Measurements from ENCODE around the gene SRRT. TPM values are rescaled to one million over a fixed set of nuclear protein-coding genes. Genes with fewer than 3 reads are reported as not detected.
"Not testable (repeated sequence)": the region's sequence is repeated elsewhere in the genome, so short reads cannot be mapped to it uniquely, and the experiment has no call there.

SRRT gene
- total and polyA plus RNA-seq, 2 donors (not counting 3 experiments of a cell fraction or from before 2014, with no cell fraction given): 58.6 to 199 TPM

GRCh38 chr7:100854146-100854895 is 20.6 kb upstream of the SRRT start:
- no peak for DNase-seq (ENCODE audit: low read depth, low spot score)
- TF ChIP-seq MAX (IDR thresholded peaks at IDR 0.05; ENCODE audit: insufficient read depth, insufficient read length) (no peak), GATA2 (IDR thresholded peaks at IDR 0.05; ENCODE audit: insufficient read depth, insufficient read length, low read depth, low read length) (no peak), CTCF (IDR thresholded peaks at IDR 0.05; ENCODE audit: extremely low read depth in 1 of 2, insufficient read depth in 1 of 2, low read depth in 1 of 2, low read length in 2 of 2) (no peak), EZH2 (IDR thresholded peaks at IDR 0.05; ENCODE audit: borderline replicate concordance, low read depth, low read length, severe bottlenecking) (no peak), JUN (IDR thresholded peaks at IDR 0.05; ENCODE audit: borderline replicate concordance, insufficient read depth, insufficient read length, low read depth) (no peak), POLR2AphosphoS5 (IDR thresholded peaks at IDR 0.05; ENCODE audit: insufficient read depth, low read depth, low read length) (no peak), POLR2A (IDR thresholded peaks at IDR 0.05; ENCODE audit: low read depth, low read length) (no peak), MYC (IDR thresholded peaks at IDR 0.05; ENCODE audit: low read depth, low read length) (no peak), FOS (IDR thresholded peaks at IDR 0.05; ENCODE audit: borderline replicate concordance, insufficient read depth, low read length) (no peak)
- H3K27ac ChIP-seq (ENCODE audit: insufficient read depth, low read depth, low read length): no peak overlapping the region
- H4K20me1 ChIP-seq (replicated peaks; ENCODE audit: control insufficient read depth, extremely low read depth, insufficient read depth, low read length): no peaks in the 10 kb centered on the region
- H3K9me3 ChIP-seq (replicated peaks; ENCODE audit: control insufficient read depth, insufficient read depth, low read length): no peaks in the 10 kb centered on the region
- BruUV-seq (replicated peaks): no TSS peak
- H3K9ac ChIP-seq (replicated peaks; ENCODE audit: extremely low read depth, insufficient read depth, low read length): no peak overlapping the region
- intact Hi-C loops (cut with micrococcal nuclease): no loop called here
- CTCF ChIA-PET: interaction anchor here (4.6 to 6.4 kb wide), 2 partner anchors 18 to 26 kb away, joined by 37 to 130 read pairs; partner anchors contain the start of gene EPHB4
- no peak overlapping the region for H3K4me3 ChIP-seq (replicated peaks in 1 of 3; ENCODE audit: insufficient read depth in 1 of 3, low read depth in 1 of 3, low read length in 3 of 3)
- POLR2A ChIA-PET: interaction anchor here (0.7 kb wide), 1 partner anchor 68 kb away, joined by 3 read pairs; no protein-coding TSS in a partner anchor
- no peak for FAIRE-seq
- no peaks in the 10 kb centered on the region for H3K9me1 ChIP-seq (replicated peaks; ENCODE audit: control insufficient read depth, extremely low read depth, insufficient read depth, low read length)
- peaks cover 0 to 4% of the 10 kb centered on the region in 2 experiments for H3K36me3 ChIP-seq (ENCODE audit: control insufficient read depth in 2 of 2, extremely low read depth in 1 of 2, insufficient read depth in 2 of 2, low read length in 2 of 2)
- dilution Hi-C loops (cut with MboI; ENCODE audit: extremely low pct_ligation_motif_present, low sequenced_read_pairs): no loop called here
- H2AFZ ChIP-seq (ENCODE audit: low read depth, low read length): no peak overlapping the region
- H3K4me2 ChIP-seq (ENCODE audit: insufficient read depth, low read length): no peak overlapping the region
- no peaks in the 10 kb centered on the region for H3K27me3 ChIP-seq (ENCODE audit: control insufficient read depth in 2 of 2, insufficient read depth in 2 of 2, low read length in 2 of 2)
- H3K79me2 ChIP-seq (ENCODE audit: control insufficient read depth, insufficient read depth, low read length): peaks cover 6% of the 10 kb centered on the region
- H3K4me1 ChIP-seq (ENCODE audit: control insufficient read depth, extremely low read depth, insufficient read depth, low read length): peaks cover 14% of the 10 kb centered on the region

GRCh38 chr7:100854899-100855298 is 20.0 kb upstream of the SRRT start:
- intact Hi-C loops (cut with micrococcal nuclease); POLR2A ChIA-PET: not testable (repeated sequence)

More at GRCh38 chr7:100854899-100855298, 20.0 kb upstream of the SRRT start:
- H3K9ac ChIP-seq (replicated peaks; ENCODE audit: extremely low read depth, insufficient read depth, low read length); H3K79me2 ChIP-seq (ENCODE audit: control insufficient read depth, insufficient read depth, low read length); H3K36me3 ChIP-seq (ENCODE audit: control insufficient read depth in 2 of 2, extremely low read depth in 1 of 2, insufficient read depth in 2 of 2, low read length in 2 of 2); H3K27me3 ChIP-seq (ENCODE audit: control insufficient read depth in 2 of 2, insufficient read depth in 2 of 2, low read length in 2 of 2); H3K4me3 ChIP-seq (replicated peaks in 1 of 3; ENCODE audit: insufficient read depth in 1 of 3, low read depth in 1 of 3, low read length in 3 of 3); FAIRE-seq; H4K20me1 ChIP-seq (replicated peaks; ENCODE audit: control insufficient read depth, extremely low read depth, insufficient read depth, low read length); H2AFZ ChIP-seq (ENCODE audit: low read depth, low read length); CTCF ChIA-PET; H3K4me2 ChIP-seq (ENCODE audit: insufficient read depth, low read length); DNase-seq (ENCODE audit: low read depth, low spot score); H3K9me1 ChIP-seq (replicated peaks; ENCODE audit: control insufficient read depth, extremely low read depth, insufficient read depth, low read length); BruUV-seq (replicated peaks); dilution Hi-C loops (cut with MboI; ENCODE audit: extremely low pct_ligation_motif_present, low sequenced_read_pairs); H3K9me3 ChIP-seq (replicated peaks; ENCODE audit: control insufficient read depth, insufficient read depth, low read length); H3K27ac ChIP-seq (ENCODE audit: insufficient read depth, low read depth, low read length): not testable (repeated sequence)
- peaks cover 14% of the 10 kb centered on the region for H3K4me1 ChIP-seq (ENCODE audit: control insufficient read depth, extremely low read depth, insufficient read depth, low read length)
